A204.1 (cell line): ENCODE results near the gene BABAM2.
"Not testable (repeated sequence)": the region's sequence is repeated elsewhere in the genome, so short reads cannot be mapped to it uniquely, and the experiment has no call there.

Experiments
- FAIRE-seq: peaks from 2 replicates; lab custom pipeline; 2012; peaks lifted over from hg19 to GRCh38; lab: Jason Lieb, UNC

The BABAM2 gene

DNA sequence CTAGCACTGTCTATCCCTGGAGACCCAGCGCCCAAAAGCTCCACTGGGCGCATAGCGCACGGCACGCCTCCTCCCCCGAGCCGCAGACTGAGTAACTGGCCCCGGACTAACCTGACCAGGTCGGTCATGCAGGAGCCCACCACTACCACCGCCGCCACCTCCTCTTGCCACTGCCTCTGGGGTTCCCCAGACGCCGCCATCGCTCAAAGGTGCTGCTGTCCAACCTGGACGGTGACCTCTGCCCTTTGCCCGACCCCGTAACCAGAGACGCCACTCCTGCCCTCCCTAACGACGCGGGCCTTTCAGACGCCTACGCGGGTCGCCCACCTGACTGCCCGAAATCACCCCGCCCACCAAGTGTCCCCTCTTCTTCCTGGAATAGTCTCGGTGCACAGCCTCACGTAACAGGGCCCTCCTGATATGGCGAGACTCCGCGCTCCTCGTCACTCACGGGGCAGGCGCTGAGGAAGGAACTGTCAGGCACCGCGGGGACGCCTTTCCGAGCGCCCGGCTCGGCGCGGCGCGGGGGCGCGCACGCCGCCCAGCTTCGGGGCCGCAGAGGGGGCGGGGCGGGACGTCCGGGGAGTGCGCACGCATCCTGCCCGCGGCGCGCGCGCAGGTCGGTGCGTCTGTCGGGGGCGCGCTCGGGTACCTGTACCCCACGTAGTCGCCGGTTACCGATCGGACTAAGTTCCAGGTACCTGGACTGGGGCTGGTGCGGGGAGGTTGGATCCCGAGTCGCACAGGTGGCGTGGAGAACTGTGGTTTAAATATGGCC, at the start of gene BABAM2, which contains the start of gene RBKS:
TSS of gene BABAM2 (plus strand) at position 584 of the 778 bp plus-strand sequence. CDS start 3,828 bp downstream, outside the sequence.
TSS of gene RBKS (minus strand) at position 242 of the 778 bp plus-strand sequence. CDS start at position 200, 42 bp downstream.
- FAIRE-seq = no peak

DNA sequence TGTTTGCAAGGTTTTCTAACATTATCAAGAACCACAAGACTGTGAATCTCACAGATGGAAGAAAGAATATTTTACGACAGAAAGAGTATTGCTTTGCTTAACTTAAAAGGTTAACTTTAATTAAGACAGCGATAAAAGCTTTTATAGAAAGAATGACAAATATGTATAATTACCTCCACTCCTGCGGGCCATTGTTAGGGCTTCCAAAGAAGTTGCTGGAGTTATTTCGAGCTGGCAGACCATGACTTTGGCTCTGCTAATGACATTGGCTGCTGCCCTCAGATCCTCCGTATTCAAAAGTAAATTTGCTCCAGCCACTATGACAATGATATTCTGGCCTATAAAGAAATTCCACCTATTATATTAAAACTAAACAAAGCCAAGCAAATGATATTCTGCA, 47.6 kb upstream of the BABAM2 start:
- FAIRE-seq = no peak

DNA sequence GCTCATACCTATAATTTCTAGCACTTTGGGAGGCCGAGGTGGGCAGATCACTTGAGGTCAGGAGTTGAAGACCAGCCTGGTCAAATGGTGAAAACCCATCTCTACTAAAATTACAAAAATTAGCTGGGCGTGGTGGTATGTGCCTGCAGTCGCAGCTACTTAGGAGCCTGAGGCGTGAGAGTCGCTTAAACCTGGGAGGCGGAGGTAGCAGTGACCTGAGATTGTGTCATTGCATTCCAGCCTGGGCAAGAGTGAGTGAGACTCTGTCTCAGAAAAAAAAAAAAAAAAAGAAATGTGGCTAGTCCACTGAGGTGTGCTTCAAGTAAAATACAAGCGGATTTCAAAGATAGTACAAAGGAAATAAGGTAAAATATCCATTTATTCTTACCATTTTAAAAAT, 46.5 kb upstream of the BABAM2 start:
- no peak for FAIRE-seq

DNA sequence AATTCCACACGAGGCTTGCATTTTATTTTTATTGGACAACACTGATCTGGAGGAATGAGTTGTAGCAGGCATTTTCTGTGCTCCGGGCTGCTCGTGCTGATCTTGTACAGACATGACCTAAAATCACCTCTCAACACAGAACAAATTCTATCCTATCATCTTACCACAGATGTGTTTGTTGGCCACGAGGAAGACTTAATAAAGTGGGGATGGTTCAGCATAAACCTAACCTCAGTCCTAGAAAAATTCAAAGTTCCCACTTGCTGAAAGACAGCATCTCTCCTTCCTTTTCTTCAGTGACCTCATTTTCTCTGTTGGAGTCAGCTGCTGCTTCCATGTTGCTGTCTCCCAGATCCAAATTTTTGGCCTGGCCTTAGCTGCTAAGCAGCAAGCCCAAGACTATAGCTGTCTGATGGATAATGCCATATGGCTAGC, 45.7 kb upstream of the BABAM2 start:
- no peak for FAIRE-seq

DNA sequence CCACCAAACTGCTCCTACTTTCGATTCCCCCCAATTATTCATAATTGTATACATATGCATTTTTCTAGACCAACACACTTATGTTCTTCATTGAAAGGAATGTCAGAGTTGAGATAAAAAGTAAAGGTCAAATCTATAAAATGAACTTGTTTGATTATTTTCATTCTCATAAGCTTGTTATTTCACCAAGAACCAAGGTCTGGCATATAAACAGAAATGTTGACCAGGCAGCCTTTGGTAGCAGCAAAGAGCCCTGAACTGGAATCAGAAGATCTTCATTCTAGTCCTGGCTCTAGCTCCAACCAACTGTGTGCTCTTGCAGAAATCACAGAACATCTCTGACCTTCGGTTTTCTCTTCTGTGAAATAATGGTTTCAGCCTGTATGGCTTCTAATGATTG, 43.2 kb upstream of the BABAM2 start:
- no peak for FAIRE-seq

DNA sequence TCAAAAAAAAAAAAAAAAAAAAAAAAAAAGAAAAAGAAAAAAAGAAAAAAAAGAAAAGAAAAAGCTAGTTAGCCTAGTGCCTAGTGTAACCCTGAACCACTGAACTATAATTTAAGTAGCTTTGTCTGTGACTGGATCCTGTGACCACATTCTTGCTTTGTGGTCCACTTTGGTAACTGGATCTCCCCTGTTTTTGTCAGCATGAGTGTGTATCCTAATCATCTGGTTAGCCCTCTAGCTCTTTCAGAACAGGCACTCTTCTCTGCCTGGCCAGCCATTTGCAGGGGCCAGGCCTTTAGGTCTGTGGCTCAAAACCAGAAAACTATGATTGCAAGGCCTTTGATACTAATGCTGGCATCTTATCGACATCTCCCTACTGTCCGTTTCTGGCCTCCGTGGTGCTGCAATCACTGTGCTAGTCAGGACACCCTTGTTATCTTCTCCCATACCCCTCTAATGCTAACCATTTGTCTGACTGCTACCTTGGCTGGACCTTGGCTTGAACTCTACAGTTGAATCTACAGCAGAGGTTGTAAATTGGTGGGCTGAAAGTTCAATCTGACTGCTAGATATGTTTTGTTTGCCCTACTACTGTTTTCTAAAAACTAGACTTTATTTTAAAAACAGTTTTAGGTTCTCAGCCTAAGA, 40.8 kb upstream of the BABAM2 start:
- FAIRE-seq = no peak

DNA sequence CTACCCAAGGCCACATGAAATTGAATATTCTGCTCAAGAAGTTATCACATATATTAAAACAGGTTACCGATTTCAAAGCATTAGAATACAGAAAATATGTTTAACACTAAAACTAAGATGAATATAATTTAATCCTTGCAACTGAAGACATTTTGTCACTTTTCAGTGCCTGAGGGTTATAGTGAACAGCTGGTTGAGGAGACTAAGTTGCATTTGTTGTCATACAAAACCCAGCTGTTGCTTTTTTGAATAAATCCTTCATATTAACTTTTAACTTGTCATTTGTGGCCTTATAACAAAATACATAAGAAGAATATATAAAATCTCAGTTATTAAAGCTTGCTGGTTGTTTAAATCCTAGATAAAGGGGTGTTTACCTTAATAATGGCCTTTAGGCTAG, 37.8 kb upstream of the BABAM2 start:
- no peak for FAIRE-seq

DNA sequence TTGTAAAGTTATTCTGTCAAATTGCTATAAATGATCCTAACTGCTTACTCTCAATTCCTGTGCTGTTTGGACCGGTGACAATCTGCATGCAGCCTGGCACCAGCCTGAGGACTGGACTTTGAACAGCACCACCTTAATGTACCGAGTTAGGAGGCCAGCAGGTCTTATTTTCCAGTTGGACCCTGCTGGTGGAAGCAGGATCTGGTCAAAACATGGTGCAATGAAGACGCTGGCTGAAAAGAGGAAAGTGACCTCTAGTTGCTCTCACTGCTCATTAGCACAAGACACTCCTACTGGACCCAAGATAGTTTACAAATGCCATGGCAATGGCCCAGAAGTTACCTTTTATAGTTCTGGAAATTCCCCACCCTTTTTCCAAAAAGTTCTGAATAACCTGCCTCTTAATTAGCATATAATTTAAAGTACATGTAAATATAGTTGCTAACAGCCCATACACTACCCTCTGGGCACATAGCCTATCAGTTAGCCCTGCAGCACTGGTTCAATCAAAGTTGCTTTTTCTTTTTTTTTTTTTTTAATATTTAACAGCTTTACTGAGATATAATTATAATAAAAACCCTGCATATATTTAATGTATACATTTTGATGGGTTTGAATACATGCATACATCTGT, 36.2 kb upstream of the BABAM2 start:
- no peak for FAIRE-seq

DNA sequence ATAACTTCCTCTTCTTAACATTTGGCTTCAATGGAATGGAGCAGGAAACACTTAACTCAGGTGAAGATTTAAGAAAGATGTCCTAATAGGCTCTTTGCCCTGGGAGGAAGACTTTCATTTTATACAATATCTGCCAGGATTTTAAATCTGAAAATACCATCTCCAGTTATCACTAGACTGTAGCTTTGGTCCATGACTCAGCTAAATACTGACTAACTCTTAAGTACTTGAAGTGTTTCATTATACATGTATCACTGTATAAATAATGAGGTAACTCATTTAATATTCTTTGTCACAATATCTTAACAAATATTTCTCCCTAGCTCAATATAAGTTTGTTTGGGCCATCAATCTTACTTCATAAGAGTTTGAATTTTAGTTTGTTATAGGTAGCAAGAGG, 35.1 kb upstream of the BABAM2 start:
- FAIRE-seq = no peak

DNA sequence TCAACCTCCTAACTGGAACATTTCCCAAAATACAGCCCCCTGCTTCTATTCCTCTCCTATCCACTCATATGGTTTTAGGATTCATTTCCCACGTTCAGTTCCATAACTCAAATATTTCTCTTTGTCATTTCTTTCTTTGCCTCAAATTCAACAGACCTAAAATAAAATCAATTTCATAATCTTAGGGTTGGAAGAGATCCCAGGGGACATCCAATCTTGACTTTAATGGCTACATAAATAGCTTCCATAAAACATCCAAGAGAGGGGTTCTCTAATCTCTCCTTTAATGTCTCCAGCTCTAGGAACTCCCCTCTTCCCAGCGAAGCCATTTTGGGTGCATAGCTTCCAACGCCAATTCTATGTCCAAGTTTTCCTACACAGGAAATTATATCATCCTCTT, 34.1 kb upstream of the BABAM2 start:
- FAIRE-seq = no peak

DNA sequence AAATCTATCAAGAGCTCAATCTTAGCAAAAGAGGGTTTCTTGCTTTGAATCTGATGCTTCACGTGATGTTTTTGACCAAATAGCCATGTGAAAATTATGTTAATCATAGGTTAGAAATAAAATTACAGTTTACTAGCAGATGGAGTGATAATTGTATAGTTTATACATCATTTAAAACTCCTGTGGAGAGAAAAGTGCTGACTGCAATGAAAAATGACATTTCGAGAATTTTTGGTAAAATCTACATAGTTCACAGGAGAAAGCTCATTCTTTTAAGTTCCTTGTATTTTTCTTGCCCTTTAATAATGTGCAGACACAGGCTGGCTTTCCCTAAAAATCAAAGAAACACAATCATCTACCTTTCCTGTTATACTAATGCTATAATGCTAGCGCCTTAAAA, 33.6 kb upstream of the BABAM2 start:
- FAIRE-seq = no peak

DNA sequence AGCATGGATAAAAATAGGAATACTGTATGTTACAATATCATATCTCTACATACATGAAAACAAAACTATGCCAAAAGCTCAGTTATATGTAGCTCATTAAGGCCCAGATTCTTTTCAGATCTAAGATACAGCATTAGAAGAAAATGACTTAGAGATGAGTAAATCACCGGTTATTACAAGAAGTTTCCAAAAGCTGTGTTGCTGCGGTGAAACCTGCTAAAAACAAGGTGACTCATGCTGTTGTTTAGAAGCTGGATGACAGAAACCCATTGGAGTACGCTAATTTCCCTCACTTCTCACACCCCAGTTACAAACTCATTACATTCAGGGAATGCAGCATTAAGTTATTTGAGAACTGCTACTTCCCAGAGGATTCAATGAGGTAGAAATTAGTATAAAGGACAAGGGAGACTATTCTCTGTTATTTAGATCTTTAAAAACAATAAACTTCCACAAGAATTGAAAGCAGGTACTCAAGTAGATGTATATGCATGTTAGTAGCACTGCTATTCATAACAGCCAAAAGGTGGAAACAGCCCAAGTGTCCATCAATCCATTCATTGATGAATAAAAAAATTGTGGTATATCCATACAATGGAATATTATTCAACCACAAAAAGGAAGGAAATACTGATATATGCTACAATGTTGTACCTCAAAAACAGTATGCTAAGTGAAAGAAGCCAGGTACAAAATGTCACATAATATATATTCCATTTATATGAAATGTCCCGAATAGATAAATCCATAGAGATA, 32.9 kb upstream of the BABAM2 start:
- no peak for FAIRE-seq

DNA sequence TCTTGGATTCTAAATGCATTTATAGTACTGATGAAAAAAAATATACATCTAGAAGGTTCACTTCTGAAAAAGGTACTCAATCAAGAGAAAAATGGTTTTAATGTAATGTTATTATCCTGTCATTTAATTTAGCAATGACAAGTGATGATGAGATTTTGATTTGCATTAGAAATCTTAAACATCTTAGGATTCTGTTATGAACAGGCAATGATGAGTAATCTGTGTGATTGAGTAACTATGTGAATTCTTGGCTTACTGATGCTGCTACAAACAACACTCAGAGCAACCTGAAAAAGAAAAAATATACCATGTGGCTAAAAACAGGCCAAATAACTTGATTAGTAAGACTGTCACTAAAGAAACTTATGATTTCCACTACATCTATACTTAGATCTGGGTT, 30.4 kb upstream of the BABAM2 start:
- FAIRE-seq = no peak

DNA sequence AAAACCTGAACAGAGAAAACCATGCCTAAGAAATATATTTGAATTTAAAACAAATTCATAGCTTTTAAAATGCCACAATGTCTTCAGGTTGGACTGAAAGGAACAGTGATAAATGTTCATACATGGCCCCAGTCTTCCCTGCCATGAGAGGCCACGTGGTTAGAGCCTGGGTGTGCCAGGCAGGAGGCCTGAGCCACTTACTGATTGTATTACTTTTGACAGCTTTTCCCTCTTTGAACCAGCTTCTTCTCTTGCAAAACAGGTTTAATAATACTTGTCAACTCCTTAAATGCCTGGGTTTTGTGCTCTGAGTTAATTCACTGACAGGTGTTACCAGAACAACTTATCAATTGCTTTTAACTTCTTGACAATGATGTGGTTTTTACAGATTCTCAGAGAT, 27.4 kb upstream of the BABAM2 start:
- no peak for FAIRE-seq

DNA sequence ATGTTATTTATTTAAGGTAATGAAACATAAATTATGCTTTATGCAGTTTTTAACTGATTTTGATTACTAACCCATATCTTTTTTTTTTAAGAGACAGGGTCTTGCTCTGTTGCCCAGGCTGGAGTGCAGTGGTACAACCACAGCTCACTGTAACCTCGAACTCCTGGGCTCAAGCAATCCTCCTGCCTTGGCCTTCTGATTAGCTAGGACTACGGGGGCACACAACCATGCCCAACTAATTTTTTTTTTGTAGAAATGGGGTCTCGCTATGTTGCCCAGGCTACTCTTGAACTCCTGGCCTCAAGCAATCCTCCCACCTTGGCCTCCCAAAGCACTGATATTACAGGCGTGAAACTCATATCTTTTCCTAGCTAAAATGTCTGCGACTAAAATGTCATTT, 26.6 kb upstream of the BABAM2 start:
- FAIRE-seq = not testable (repeated sequence)

DNA sequence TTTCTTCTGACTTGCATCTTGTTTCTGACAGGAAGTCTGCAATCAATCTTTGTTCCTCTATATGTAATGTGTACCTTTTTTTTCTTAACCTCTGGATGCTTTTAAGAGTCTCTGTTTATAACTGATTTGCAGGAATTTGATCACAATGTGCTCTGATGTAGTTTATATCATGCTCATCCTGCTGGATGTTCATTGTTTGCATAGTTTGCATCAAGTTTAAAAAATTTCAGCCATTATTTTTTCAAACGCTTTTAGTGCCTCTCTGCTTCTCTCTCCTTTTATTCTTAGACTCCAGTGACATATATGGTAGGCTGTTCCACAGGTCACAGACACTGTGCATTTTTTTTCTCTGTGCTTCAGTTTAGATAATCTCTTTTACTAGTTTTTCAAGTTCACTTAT, 24.3 kb upstream of the BABAM2 start:
- FAIRE-seq = no peak

DNA sequence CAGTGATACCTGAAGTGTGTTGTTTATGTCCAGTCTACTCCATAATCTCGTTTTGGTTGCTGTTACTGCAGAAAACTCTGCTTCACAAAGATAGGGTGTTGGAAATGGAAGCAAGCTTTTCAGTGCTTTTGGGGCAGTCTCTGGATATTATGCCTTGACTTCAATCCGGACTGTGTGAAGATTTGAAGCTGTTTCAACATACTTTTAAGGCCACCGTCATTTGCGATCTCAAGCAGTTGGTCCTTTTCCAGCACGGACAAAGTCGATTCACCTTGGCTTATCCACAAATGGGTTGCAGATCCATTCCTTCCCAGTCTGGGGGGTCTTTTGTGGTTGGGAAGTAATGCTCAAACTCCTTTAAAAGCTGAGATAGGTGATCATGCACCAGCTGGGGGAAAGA, 20.8 kb upstream of the BABAM2 start:
- FAIRE-seq = no peak

DNA sequence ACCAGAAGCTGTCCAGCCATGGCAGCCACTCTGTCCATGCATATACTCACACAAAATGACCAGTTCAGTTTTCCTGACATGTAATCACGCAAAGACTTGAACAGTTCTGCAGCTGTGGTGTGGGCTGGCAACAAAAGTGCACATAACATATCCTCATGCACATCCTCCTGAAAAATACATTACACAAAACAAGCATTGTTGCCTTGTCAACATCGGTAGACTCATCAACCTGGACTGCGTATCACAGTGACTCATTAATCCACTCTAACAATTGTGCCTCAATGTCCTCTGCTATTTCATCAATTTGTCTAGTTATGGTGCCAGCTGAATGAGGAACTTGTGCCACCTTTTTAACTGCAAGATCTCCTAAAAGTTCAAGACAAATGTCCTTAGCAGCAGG, 19.8 kb upstream of the BABAM2 start:
- FAIRE-seq = no peak

DNA sequence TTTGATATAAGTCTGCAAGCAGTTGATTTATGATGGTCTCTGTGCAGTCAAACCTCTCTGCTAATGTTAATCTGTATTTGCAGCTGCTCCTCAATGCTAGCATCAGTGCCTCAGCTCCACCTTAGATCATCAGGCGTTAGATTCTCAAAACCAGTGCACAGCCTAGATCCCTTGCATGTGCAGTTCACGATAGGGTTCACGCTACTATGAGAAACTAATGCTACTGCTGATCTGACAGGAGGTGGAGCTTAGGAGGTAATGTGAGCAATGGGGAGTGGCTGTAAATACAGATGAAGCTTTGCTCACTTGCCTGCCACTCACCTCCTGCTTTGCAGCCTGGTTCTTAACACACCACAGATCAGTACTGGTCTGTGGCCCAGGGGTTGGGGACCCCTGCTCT, 18.7 kb upstream of the BABAM2 start:
- no peak for FAIRE-seq

DNA sequence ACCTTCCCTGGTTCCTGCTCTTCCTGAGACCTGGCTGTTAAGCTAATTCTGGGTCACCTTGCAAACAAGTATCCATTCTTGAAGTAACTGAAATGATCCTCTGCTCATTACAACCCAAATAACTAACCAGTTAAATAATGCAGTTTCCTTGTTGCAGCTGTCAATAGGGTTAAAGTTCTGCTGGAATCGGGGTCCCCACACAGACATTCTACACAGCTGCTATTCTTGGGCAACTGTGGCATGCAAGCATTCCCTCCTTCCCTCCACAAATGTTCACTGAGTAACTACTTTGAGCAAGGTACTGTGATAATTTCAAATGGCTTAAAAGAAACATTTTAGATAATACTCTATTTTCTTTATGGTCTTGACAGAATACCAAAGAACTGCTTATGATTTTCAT, 17.4 kb upstream of the BABAM2 start:
- FAIRE-seq = no peak

DNA sequence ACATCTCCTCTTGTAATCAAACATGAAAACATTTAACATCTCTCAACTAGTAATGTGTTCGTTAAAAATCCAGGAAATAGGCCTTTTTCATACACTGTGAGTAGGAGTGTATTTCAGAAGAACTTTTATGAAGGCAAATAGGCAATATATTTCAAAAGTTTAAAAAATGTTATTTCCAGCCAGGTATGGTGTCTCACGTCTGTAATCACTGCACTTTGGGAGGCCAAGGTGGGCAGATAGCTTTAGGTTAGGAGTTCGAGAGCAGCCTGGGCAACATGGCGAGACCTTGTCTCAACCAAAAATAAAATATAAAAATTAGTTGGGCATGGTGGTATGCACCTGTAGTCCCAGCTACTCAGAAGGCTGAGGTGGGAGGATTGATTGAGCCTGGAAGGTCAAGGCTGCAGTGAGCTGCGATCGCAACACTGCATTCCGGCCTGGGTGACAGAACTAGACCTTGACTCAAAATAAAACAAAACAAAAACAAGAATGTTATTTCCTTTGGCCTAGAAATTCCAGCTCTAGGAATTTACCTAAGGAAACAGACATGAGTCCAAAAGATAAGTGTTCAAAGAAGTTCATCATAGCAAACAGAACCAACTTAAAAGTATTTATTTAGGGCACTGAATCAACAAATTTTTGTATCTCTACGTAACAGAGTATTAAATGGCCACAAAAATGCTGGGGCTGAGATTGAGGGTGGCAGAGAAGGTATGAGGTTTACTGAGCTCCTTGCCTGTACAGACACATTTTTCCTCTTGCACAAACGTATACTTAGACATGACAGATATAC, 15.2 kb upstream of the BABAM2 start:
- FAIRE-seq = no peak

DNA sequence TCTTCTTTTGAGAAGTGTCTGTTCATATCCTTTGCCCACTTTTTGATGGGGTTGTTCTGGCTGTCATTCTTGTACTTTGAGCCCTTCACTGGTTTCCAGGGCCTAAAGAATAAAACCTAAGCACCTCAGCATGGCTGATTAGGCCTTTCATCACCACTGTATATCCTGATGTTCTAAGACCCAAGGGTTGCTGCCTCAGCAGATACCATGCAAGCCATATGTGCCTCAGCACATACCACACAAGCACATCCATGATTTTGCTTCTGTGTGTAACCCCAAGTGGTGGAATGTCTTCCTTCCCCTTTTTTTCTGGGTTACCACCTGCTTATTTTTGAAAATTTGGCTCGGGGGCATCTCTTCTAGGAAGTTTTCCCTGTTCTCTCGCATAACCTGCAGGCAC, 11.7 kb upstream of the BABAM2 start:
- FAIRE-seq = no peak
